Measurements from ENCODE around the gene PTPRCAP.
"Not testable (repeated sequence)": the region's sequence is repeated elsewhere in the genome, so short reads cannot be mapped to it uniquely, and the experiment has no call there.

PTPRCAP gene

GRCh38 chr11:67408437-67409200 is 28.9 kb downstream of the PTPRCAP start:
- no peak for DNase-seq

GRCh38 chr11:67407688-67408163 is 29.8 kb downstream of the PTPRCAP start:
- no peak for DNase-seq

GRCh38 chr11:67406969-67407687 is 30.4 kb downstream of the PTPRCAP start:
- no peak for DNase-seq

GRCh38 chr11:67406420-67406968 is 31.0 kb downstream of the PTPRCAP start:
- DNase-seq, result no peak

GRCh38 chr11:67405688-67406339 is 31.7 kb downstream of the PTPRCAP start:
- no peak for DNase-seq

GRCh38 chr11:67405196-67405567 is 32.3 kb downstream of the PTPRCAP start:
- no peak for DNase-seq

- DNase-seq, result peak; percentile 50
Measured at GRCh38 chr11:67404515-67405195, 32.8 kb downstream of the PTPRCAP start.

GRCh38 chr11:67403085-67403484 is 34.4 kb downstream of the PTPRCAP start:
- not testable (repeated sequence) for DNase-seq

GRCh38 chr11:67402192-67402839 is 35.2 kb downstream of the PTPRCAP start:
- DNase-seq, result not testable (repeated sequence)

GRCh38 chr11:67401495-67402191 is 35.8 kb downstream of the PTPRCAP start, which contains the start of gene PPP1CA:
TSS of gene PPP1CA (minus strand) at chr11:67401858. CDS start at chr11:67401782, 76 bp downstream.
- DNase-seq, result peak; percentile 90

- no peak for DNase-seq
Measured at GRCh38 chr11:67400942-67401494, 36.5 kb downstream of the PTPRCAP start.

- no peak for DNase-seq
Measured at GRCh38 chr11:67400251-67400941, 37.1 kb downstream of the PTPRCAP start.

GRCh38 chr11:67398661-67399563 is 38.6 kb downstream of the PTPRCAP start:
- no peak for DNase-seq

- DNase-seq, result no peak
Measured at GRCh38 chr11:67397986-67398660, 39.4 kb downstream of the PTPRCAP start.

- DNase-seq, result no peak
Measured at GRCh38 chr11:67397536-67397935, 39.9 kb downstream of the PTPRCAP start.

GRCh38 chr11:67396587-67397389 is 40.7 kb downstream of the PTPRCAP start:
- DNase-seq, result no peak

- DNase-seq, result no peak
Measured at GRCh38 chr11:67396259-67396581, 41.3 kb downstream of the PTPRCAP start.
